Suprapubic skin (tissue), 4 donors: ENCODE data around the gene YIF1A. TPM values are rescaled to one million over a fixed set of nuclear protein-coding genes. Genes with fewer than 3 reads are reported as not detected.
A peak's percentile ranks its signal among the peaks of the same experiment; 100 is the strongest.

Source experiments
- DNase-seq, 2 donors: peaks; one replicate each; pipeline ENCODE4 v3.0.0-alpha.2; 2019; ENCODE audit warnings: low spot score in 2 of 2
- H3K27ac ChIP-seq: fragments of 200-600 bp; sonication (generic); one replicate; pipeline ENCODE4 v1.5.1; 2019
- H3K27me3 ChIP-seq: fragments of 200-600 bp; sonication (generic); one replicate; pipeline ENCODE4 v1.5.1; 2019
- H3K36me3 ChIP-seq: fragments of 200-600 bp; sonication (generic); one replicate; pipeline ENCODE4 v1.5.1; 2019
- H3K4me1 ChIP-seq: fragments of 200-600 bp; sonication (generic); one replicate; pipeline ENCODE4 v1.5.1; 2019
- H3K4me3 ChIP-seq: fragments of 200-600 bp; sonication (generic); one replicate; pipeline ENCODE4 v1.5.1; 2019; ENCODE audit warnings: mild to moderate bottlenecking
- H3K9me3 ChIP-seq: fragments of 200-600 bp; sonication (generic); one replicate; pipeline ENCODE4 v1.5.1; 2019
- EP300 ChIP-seq: sonication (generic); formaldehyde crosslinking; IDR thresholded peaks from one replicate; pipeline ENCODE4 v1.6.1; 2017; ENCODE audit warnings: antibody characterized with exemption
- POLR2A ChIP-seq, 2 donors: fragments of 450-650 bp; IDR thresholded peaks; one replicate each; pipeline ENCODE4 v1.6.1; 2017; ENCODE audit warnings: antibody characterized with exemption in 2 of 2, mild to moderate bottlenecking in 2 of 2, moderate library complexity in 2 of 2
- POLR2AphosphoS5 ChIP-seq, 3 donors: sonication (generic); formaldehyde crosslinking; IDR thresholded peaks; one replicate each; pipeline ENCODE4 v1.6.1; 2017; ENCODE audit warnings: antibody characterized with exemption in 3 of 3
- WGBS: methylation state at CpG from one replicate; pipeline ENCODE4 v1.1.5; 2018; 5-methylcytosine and 5-hydroxymethylcytosine counted together
- total RNA-seq, 4 donors: library from RNA; depleted of rRNA; stranded (reverse); fragments of >200 nt; gene quantifications; one replicate each; pipeline ENCODE4 v1.1.0, GENCODE V29; 2016
- TF ChIP-seq, protein P1 (sequence below), 2 donors: fragments of 200-600 bp in 1 of 2; fragments of 450-650 bp in 1 of 2; sonication (generic) in 1 of 2; IDR thresholded peaks; one replicate each; pipeline ENCODE4 v1.5.1; 2016 to 2019; ENCODE audit warnings: antibody characterized with exemption in 2 of 2, mild to moderate bottlenecking in 1 of 2, moderate library complexity in 1 of 2

The YIF1A gene
- total RNA-seq, 4 donors from 2014 or later, result 21.6 to 61.3 (median 56.1) TPM

DNA sequence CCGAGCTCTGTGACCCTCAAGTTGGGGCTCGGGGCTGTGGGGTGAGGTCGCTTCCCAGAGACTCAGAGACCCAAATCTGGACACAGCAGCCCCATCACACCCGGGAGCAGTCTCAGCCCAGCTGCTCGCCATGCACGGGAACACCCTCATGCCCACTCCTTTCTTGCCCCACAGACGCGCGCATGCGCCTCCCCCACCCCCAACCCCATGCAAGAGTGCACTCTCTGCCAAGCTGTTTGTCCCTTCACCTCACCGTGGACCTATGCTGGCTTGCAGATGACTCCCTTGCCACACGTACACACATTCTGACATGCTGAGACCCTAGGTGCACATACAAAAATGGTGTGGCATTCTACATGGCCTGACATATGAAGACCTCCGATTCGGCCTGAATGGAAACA lies 28.4 kb upstream of the YIF1A start:
- 0% methylated on average over 3 of the region's 14 CpGs for WGBS
- Histone ChIP-seq H3K27ac (peak overlapping the region; percentile 78), H3K4me3 (peak overlapping the region; percentile 53), H3K27me3 (no peaks in the 10 kb centered on the region), H3K36me3 (no peaks in the 10 kb centered on the region), H3K9me3 (no peaks in the 10 kb centered on the region), H3K4me1 (peaks cover 59% of the 10 kb centered on the region)
- TF ChIP-seq EP300, result no peak
- no peak for TF ChIP-seq POLR2A (IDR thresholded peaks at IDR 0.05)
- TF ChIP-seq, protein P1, sequence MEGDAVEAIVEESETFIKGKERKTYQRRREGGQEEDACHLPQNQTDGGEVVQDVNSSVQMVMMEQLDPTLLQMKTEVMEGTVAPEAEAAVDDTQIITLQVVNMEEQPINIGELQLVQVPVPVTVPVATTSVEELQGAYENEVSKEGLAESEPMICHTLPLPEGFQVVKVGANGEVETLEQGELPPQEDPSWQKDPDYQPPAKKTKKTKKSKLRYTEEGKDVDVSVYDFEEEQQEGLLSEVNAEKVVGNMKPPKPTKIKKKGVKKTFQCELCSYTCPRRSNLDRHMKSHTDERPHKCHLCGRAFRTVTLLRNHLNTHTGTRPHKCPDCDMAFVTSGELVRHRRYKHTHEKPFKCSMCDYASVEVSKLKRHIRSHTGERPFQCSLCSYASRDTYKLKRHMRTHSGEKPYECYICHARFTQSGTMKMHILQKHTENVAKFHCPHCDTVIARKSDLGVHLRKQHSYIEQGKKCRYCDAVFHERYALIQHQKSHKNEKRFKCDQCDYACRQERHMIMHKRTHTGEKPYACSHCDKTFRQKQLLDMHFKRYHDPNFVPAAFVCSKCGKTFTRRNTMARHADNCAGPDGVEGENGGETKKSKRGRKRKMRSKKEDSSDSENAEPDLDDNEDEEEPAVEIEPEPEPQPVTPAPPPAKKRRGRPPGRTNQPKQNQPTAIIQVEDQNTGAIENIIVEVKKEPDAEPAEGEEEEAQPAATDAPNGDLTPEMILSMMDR (IDR thresholded peaks at IDR 0.05), result no peak
- no peak for TF ChIP-seq POLR2AphosphoS5 (IDR thresholded peaks at IDR 0.05)
- DNase-seq, result no peak

DNA sequence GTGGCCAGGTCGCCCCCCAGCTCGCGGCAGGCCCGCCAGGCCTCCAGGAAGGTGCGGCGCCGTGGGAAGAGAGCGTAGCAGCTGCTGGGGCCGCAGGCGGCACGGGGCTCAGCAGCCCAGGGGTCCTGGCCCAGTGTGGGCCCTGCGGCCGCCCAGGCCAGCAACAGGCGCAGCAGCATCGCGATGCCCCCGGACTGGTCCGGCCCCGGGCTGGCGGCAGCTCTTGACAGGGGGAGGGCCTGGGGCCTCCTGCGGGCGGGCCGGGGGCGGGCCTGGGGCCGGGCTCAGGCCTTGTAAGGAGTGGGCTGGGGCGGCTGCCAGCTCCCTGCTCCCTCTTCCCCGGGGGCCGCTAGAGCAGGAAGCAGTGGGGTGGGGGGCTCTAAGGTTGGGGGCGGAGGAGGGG lies 27.9 kb upstream of the YIF1A start, which contains the start of gene CD248:
Gene CD248, minus strand, starts transcription at position 196 of the 403 bp plus-strand sequence. Its CDS starts 17 bp downstream, at position 179.
- no CpG with 5 or more reads among the region's 29 CpGs for WGBS
- Histone ChIP-seq H3K27me3 (no peaks in the 10 kb centered on the region), H3K4me3 (peak within 1 kb of the TSS; percentile 53), H3K9me3 (no peaks in the 10 kb centered on the region), H3K4me1 (peaks cover 56% of the 10 kb centered on the region), H3K36me3 (no peaks in the 10 kb centered on the region), H3K27ac (peak within 1 kb of the TSS; percentile 78)
- no peak for DNase-seq
- TF ChIP-seq, protein P1 (IDR thresholded peaks at IDR 0.05), result no peak
- TF ChIP-seq POLR2A (IDR thresholded peaks at IDR 0.05), result peak in 1 of 2 donors; percentile 33

DNA sequence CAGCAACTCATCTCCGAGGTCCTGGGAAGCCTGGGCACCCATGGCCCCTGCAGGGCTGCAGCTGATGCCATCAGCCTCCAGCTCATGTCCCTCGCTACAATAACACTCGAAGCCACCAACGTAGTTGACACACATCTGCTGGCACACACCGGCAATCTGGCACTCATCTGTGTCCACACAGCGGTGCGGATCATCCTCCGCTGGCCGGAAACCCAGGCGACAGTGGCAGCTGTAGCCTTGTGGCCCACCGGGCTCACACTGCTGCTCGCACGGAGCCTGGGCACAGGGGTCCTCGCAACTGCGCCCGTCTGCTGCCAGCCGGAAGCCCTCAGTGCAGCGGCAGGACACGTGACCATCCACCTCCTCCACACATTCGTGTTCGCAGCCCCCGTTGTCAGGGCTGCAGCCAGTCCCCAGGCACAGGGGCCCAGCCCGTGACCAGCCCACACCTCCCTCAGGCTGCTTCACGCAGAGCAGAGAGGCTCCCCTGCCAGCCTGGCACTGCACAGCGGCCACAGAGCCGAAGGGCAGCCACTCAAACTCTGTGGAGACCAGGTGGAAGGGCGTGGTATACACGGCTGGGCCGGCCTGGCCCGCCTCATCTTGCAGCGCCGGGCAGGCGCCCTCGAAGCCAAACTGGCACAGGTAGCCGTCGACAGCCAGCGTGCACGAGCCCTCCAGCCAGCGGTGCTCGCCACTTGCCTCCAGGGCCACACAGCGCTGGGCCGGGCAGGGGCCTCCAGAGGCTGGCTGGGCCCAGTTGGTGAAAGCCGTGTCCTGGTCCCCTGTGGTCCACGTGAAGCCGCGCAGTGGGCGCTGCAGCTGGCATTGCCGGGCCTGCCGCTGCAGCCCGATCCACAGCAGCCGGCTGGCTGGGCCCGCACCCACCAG lies 27.2 kb upstream of the YIF1A start:
- Histone ChIP-seq H3K27me3 (no peaks in the 10 kb centered on the region), H3K4me1 (peaks cover 58% of the 10 kb centered on the region), H3K4me3 (peak overlapping the region; percentile 53), H3K27ac (peak overlapping the region; percentile 78), H3K36me3 (no peaks in the 10 kb centered on the region), H3K9me3 (no peaks in the 10 kb centered on the region)
- TF ChIP-seq POLR2AphosphoS5 (IDR thresholded peaks at IDR 0.05), result no peak
- TF ChIP-seq POLR2A (IDR thresholded peaks at IDR 0.05), result no peak
- TF ChIP-seq, protein P1 (IDR thresholded peaks at IDR 0.05), result no peak
- TF ChIP-seq EP300, result no peak
- 38% methylated on average over 18 of the region's 52 CpGs for WGBS
- no peak for DNase-seq

DNA sequence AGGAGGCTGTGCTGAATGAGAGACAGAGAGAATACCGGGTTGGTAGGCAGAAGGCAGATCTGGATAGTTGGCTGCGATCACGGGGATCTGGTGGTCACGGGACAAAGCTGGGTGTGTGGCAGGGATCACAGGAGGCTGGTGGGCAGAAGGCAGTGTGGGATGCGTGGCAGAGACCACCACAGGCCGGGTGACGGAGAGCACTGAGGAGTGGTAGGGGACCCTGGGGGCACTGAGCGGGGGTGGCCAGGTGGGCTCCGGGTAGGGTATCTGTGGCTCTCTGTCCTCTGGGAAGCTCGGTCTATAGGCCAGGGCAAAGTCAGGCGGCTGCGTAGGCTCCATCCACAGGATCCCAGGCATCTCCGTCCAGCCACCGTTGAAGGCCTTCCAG lies 26.5 kb upstream of the YIF1A start:
- TF ChIP-seq, protein P1 (IDR thresholded peaks at IDR 0.05), result no peak
- TF ChIP-seq EP300, result no peak
- no peak for TF ChIP-seq POLR2A (IDR thresholded peaks at IDR 0.05)
- TF ChIP-seq POLR2AphosphoS5 (IDR thresholded peaks at IDR 0.05), result no peak
- H3K4me3 ChIP-seq, result peak overlapping the region; percentile 53
- peak overlapping the region; percentile 78 for H3K27ac ChIP-seq

More for the DNA sequence above, 26.5 kb upstream of the YIF1A start:
- DNase-seq, result no peak
- no peaks in the 10 kb centered on the region for H3K36me3 ChIP-seq
- peaks cover 58% of the 10 kb centered on the region for H3K4me1 ChIP-seq
- H3K9me3 ChIP-seq, result no peaks in the 10 kb centered on the region
- no peaks in the 10 kb centered on the region for H3K27me3 ChIP-seq
- WGBS, result 70% methylated on average over 14 of the region's 14 CpGs
